NCI-H526 treated with DMSO at 0.1 percent for 48 hours (cell line): Measurements from ENCODE around the gene ARF1.
A peak's percentile ranks its signal among the peaks of the same experiment; 100 is the strongest.

Experiments used
- DNase-seq: peaks from one replicate; lab custom pipeline; 2025; lab: John Stamatoyannopoulos, UW

ARF1 gene

GRCh38 chr1:228122921-228123441 lies 40.5 kb downstream of the ARF1 start:
- no peak for DNase-seq

- DNase-seq: no peak
These were observed 41.0 kb downstream of the ARF1 start for GRCh38 chr1:228123505-228123904.

- DNase-seq: no peak
These were observed 42.7 kb downstream of the ARF1 start for GRCh38 chr1:228125185-228125584.

- DNase-seq: no peak
These were observed 49.3 kb downstream of the ARF1 start for GRCh38 chr1:228131766-228132165.

GRCh38 chr1:228134591-228134990 lies 52.1 kb downstream of the ARF1 start:
- no peak for DNase-seq

- no peak for DNase-seq
These were observed 54.4 kb downstream of the ARF1 start for GRCh38 chr1:228136901-228137300.

- DNase-seq: no peak
These were observed 57.0 kb downstream of the ARF1 start for GRCh38 chr1:228139406-228139930.

GRCh38 chr1:228139931-228140723 lies 57.6 kb downstream of the ARF1 start, which contains the start of gene GUK1:
GUK1 (plus strand) TSS chr1:228140279; CDS start chr1:228140303, 24 bp downstream.
- DNase-seq: peak; percentile 93

- no peak for DNase-seq
These were observed 58.3 kb downstream of the ARF1 start for GRCh38 chr1:228140724-228141225.

- no peak for DNase-seq
These were observed 58.9 kb downstream of the ARF1 start for GRCh38 chr1:228141226-228142044.

- no peak for DNase-seq
These were observed 59.7 kb downstream of the ARF1 start for GRCh38 chr1:228142155-228142691.

GRCh38 chr1:228142701-228143136 lies 60.2 kb downstream of the ARF1 start:
- no peak for DNase-seq

- no peak for DNase-seq
These were observed 61.1 kb downstream of the ARF1 start for GRCh38 chr1:228143480-228144192.

- DNase-seq: no peak
These were observed 61.9 kb downstream of the ARF1 start for GRCh38 chr1:228144193-228144992.

- no peak for DNase-seq
These were observed 62.5 kb downstream of the ARF1 start for GRCh38 chr1:228144993-228145343.

- no peak for DNase-seq
These were observed 63.2 kb downstream of the ARF1 start for GRCh38 chr1:228145463-228146416.

GRCh38 chr1:228146417-228147150 lies 64.1 kb downstream of the ARF1 start:
- no peak for DNase-seq

- DNase-seq: no peak
These were observed 64.7 kb downstream of the ARF1 start for GRCh38 chr1:228147151-228147693.
